Astrocyte of the cerebellum (primary cell): Measurements from ENCODE around the gene CETP.

Experiments
- DNase-seq: peaks from one replicate; pipeline ENCODE4 v3.0.0-alpha.2; 2011; ENCODE audit warnings: low read depth
- H3K4me3 ChIP-seq: 2 replicates; pipeline ENCODE4 v1.5.1; 2011; ENCODE audit warnings: mild to moderate bottlenecking, low read depth, low read length, moderate library complexity
- CTCF ChIP-seq: IDR thresholded peaks from 2 replicates; pipeline ENCODE4 v1.5.1; 2012; ENCODE audit warnings: low read length, low read depth, moderate library complexity, mild to moderate bottlenecking; ENCODE audit errors: missing control alignments
- in situ Hi-C: cut with HindIII; loops from 2 replicates; pipeline ENCODE4 v1.10.0; 2017; ENCODE audit warnings: low sequenced_read_pairs

CETP gene

GRCh38 chr16:57019746-57020145 is 58.0 kb downstream of the CETP start:
- DNase-seq = no peak
- H3K4me3 ChIP-seq = no peak overlapping the region
- in situ Hi-C loops = no loop called here
- no peak for TF ChIP-seq CTCF

- in situ Hi-C loops = no loop called here
- no peak for TF ChIP-seq CTCF
- no peak for DNase-seq
- H3K4me3 ChIP-seq = no peak overlapping the region
These were observed 58.9 kb downstream of the CETP start for GRCh38 chr16:57020651-57021050.

GRCh38 chr16:57021757-57022156 is 60.0 kb downstream of the CETP start:
- in situ Hi-C loops = no loop called here
- no peak for DNase-seq
- no peak for TF ChIP-seq CTCF
- no peak overlapping the region for H3K4me3 ChIP-seq

- in situ Hi-C loops = no loop called here
- H3K4me3 ChIP-seq = no peak overlapping the region
- TF ChIP-seq CTCF = no peak
- no peak for DNase-seq
These were observed 60.7 kb downstream of the CETP start for GRCh38 chr16:57022445-57022844.

- no peak for TF ChIP-seq CTCF
- H3K4me3 ChIP-seq = no peak overlapping the region
- in situ Hi-C loops = no loop called here
- no peak for DNase-seq
These were observed 61.9 kb downstream of the CETP start for GRCh38 chr16:57023541-57024249.

GRCh38 chr16:57024894-57025680 is 63.3 kb downstream of the CETP start:
- DNase-seq = no peak
- in situ Hi-C loops = loop anchor here (5.0 kb wide), 1 partner anchor 73 kb away; no protein-coding TSS in a partner anchor
- TF ChIP-seq CTCF = no peak
- no peak overlapping the region for H3K4me3 ChIP-seq
